ENCODE results near the gene MSRB1. TPM values are rescaled to one million over a fixed set of nuclear protein-coding genes. Genes with fewer than 3 reads are reported as not detected.

MSRB1 gene
- total RNA-seq, 3 donors from 2014 or later = 34.8 to 46.3 (median 40.5) TPM

- Histone ChIP-seq H3K36me3 (ENCODE audit: low read depth) (no peaks in the 10 kb centered on the region), H3K9me3 (no peaks in the 10 kb centered on the region), H3K4me1 (ENCODE audit: low read depth) (peaks cover 50% of the 10 kb centered on the region), H3K4me3 (no peak overlapping the region)
- intact Hi-C loops (cut with DNase I, micrococcal nuclease) = no loop called here
- ATAC-seq (no peak), DNase-seq (no peak)
- TF ChIP-seq CTCF (IDR thresholded peaks at IDR 0.05) = no peak
Observed at GRCh38 chr16:1980770-1981087, 37.7 kb upstream of the MSRB1 start.

GRCh38 chr16:1980030-1980769, 37.2 kb upstream of the MSRB1 start:
- ATAC-seq (peak; percentile 0), DNase-seq (peak in 2 of 3 donors; percentile 55 to 74)
- peaks cover 45% of the 10 kb centered on the region for H3K4me1 ChIP-seq (ENCODE audit: low read depth)

GRCh38 chr16:1979271-1980029, 36.5 kb upstream of the MSRB1 start:
- peaks cover 38% of the 10 kb centered on the region for H3K4me1 ChIP-seq (ENCODE audit: low read depth)
- peak; percentile 93 to 95 (median 93) for DNase-seq
- H3K4me3 ChIP-seq = no peak overlapping the region
- intact Hi-C loops (cut with DNase I, micrococcal nuclease) = no loop called here
- no peaks in the 10 kb centered on the region for H3K36me3 ChIP-seq (ENCODE audit: low read depth)
- H3K9me3 ChIP-seq = no peaks in the 10 kb centered on the region
- no peak for TF ChIP-seq CTCF (IDR thresholded peaks at IDR 0.05)
- ATAC-seq = peak; percentile 66

More at GRCh38 chr16:1980030-1980769, 37.2 kb upstream of the MSRB1 start:
- no peaks in the 10 kb centered on the region for H3K9me3 ChIP-seq
- intact Hi-C loops (cut with DNase I, micrococcal nuclease) = no loop called here
- no peaks in the 10 kb centered on the region for H3K36me3 ChIP-seq (ENCODE audit: low read depth)
- TF ChIP-seq CTCF (IDR thresholded peaks at IDR 0.05) = no peak
- no peak overlapping the region for H3K4me3 ChIP-seq

- Histone ChIP-seq H3K4me1 (ENCODE audit: low read depth) (peaks cover 37% of the 10 kb centered on the region), H3K9me3 (no peaks in the 10 kb centered on the region), H3K36me3 (ENCODE audit: low read depth) (no peaks in the 10 kb centered on the region), H3K4me3 (no peak overlapping the region)
- DNase-seq (peak in 2 of 3 donors; percentile 51 to 71), ATAC-seq (no peak)
- intact Hi-C loops (cut with DNase I, micrococcal nuclease) = no loop called here
- no peak for TF ChIP-seq CTCF (IDR thresholded peaks at IDR 0.05)
Observed at GRCh38 chr16:1978476-1979120, 35.6 kb upstream of the MSRB1 start.

GRCh38 chr16:1977875-1978268, 34.9 kb upstream of the MSRB1 start:
- no peak for TF ChIP-seq CTCF (IDR thresholded peaks at IDR 0.05)
- H3K4me3 ChIP-seq = no peak overlapping the region
- no peaks in the 10 kb centered on the region for H3K36me3 ChIP-seq (ENCODE audit: low read depth)
- intact Hi-C loops (cut with DNase I, micrococcal nuclease) = no loop called here
- H3K4me1 ChIP-seq (ENCODE audit: low read depth) = peaks cover 35% of the 10 kb centered on the region
- H3K9me3 ChIP-seq = no peaks in the 10 kb centered on the region
- no peak for ATAC-seq
- DNase-seq = no peak
